Fibroblast of skin of right quadriceps (primary cell): ENCODE data around the gene CACNA1D.
A peak's percentile ranks its signal among the peaks of the same experiment; 100 is the strongest.
"Not testable (repeated sequence)": the region's sequence is repeated elsewhere in the genome, so short reads cannot be mapped to it uniquely, and the experiment has no call there.

Experiments
- DNase-seq: peaks from one replicate; pipeline ENCODE4 v3.0.0-alpha.2; 2013

The CACNA1D gene

GRCh38 chr3:53661480-53661879 is 167.1 kb downstream of the CACNA1D start:
- no peak for DNase-seq

GRCh38 chr3:53664812-53665211 is 170.4 kb downstream of the CACNA1D start:
- DNase-seq, result not testable (repeated sequence)

- DNase-seq, result no peak
Measured at GRCh38 chr3:53665608-53666425, 171.4 kb downstream of the CACNA1D start.

- DNase-seq, result peak; percentile 4
Measured at GRCh38 chr3:53668872-53669271, 174.5 kb downstream of the CACNA1D start.

GRCh38 chr3:53670721-53671120 is 176.3 kb downstream of the CACNA1D start:
- no peak for DNase-seq

GRCh38 chr3:53671192-53671960 is 177.0 kb downstream of the CACNA1D start:
- no peak for DNase-seq

- no peak for DNase-seq
Measured at GRCh38 chr3:53671961-53672299, 177.5 kb downstream of the CACNA1D start.

GRCh38 chr3:53672981-53673380 is 178.6 kb downstream of the CACNA1D start:
- no peak for DNase-seq

GRCh38 chr3:53673722-53674350 is 179.4 kb downstream of the CACNA1D start:
- no peak for DNase-seq

- no peak for DNase-seq
Measured at GRCh38 chr3:53674582-53674981, 180.2 kb downstream of the CACNA1D start.

GRCh38 chr3:53675022-53675697 is 180.7 kb downstream of the CACNA1D start:
- DNase-seq, result no peak

GRCh38 chr3:53675942-53676341 is 181.5 kb downstream of the CACNA1D start:
- DNase-seq, result no peak

- DNase-seq, result peak; percentile 4
Measured at GRCh38 chr3:53677413-53677812, 183.0 kb downstream of the CACNA1D start.

GRCh38 chr3:53680028-53680427 is 185.6 kb downstream of the CACNA1D start:
- DNase-seq, result no peak

- no peak for DNase-seq
Measured at GRCh38 chr3:53682807-53683206, 188.4 kb downstream of the CACNA1D start.

GRCh38 chr3:53688066-53688465 is 193.7 kb downstream of the CACNA1D start:
- no peak for DNase-seq

GRCh38 chr3:53688989-53689388 is 194.6 kb downstream of the CACNA1D start:
- no peak for DNase-seq

- no peak for DNase-seq
Measured at GRCh38 chr3:53689681-53690080, 195.3 kb downstream of the CACNA1D start.

- DNase-seq, result no peak
Measured at GRCh38 chr3:53690521-53690920, 196.1 kb downstream of the CACNA1D start.

- no peak for DNase-seq
Measured at GRCh38 chr3:53691349-53691748, 196.9 kb downstream of the CACNA1D start.

- no peak for DNase-seq
Measured at GRCh38 chr3:53691885-53692284, 197.5 kb downstream of the CACNA1D start.

GRCh38 chr3:53693451-53693850 is 199.0 kb downstream of the CACNA1D start:
- no peak for DNase-seq

- no peak for DNase-seq
Measured at GRCh38 chr3:53694046-53694445, 199.6 kb downstream of the CACNA1D start.
